Spleen (tissue), 3 donors: ENCODE results near the gene MIB1.

Source experiments
- POLR2A ChIP-seq, 3 donors: fragments of 450-650 bp; IDR thresholded peaks; one replicate each; pipeline ENCODE4 v1.5.1; 2017; ENCODE audit warnings: antibody characterized with exemption in 3 of 3, mild to moderate bottlenecking in 1 of 3
- POLR2AphosphoS5 ChIP-seq, 3 donors: sonication (generic); formaldehyde crosslinking; IDR thresholded peaks; one replicate each; pipeline ENCODE4 v1.5.1; 2017; ENCODE audit warnings: antibody characterized with exemption in 3 of 3

DNA sequence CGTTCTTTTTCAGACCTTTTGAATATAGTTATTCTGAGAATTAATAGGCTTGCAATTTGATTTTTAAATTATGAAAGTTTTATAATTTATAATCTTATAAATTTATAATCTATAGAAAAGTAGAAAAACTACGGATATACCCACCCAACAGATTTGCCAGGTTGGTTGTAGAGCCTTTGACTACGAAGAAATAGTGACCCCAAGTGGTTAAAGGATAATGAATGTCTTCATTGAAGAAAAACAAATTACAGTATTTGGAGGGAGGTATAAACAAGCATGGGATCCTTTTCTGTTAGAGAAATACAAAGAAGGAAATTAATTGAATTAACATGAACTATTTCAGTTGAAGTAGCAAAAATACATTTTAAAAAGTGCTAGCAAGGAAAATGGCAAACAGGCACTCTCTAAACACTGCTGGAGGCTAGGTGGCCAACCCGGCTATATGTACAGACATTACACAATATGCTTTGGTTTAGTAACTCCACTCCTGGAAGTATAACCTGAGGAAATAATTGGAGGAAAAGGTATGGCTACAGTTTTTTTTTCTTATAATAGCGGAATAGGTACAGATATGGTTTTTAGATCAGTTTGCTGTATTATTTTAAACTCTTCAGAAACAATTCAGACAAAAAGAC lies 110.9 kb downstream of the MIB1 start:
- TF ChIP-seq POLR2A (IDR thresholded peaks at IDR 0.05) (no peak), POLR2AphosphoS5 (IDR thresholded peaks at IDR 0.05) (no peak)
